Psoas muscle (tissue), 8 donors: ENCODE results near the gene ITGAD. TPM values are rescaled to one million over a fixed set of nuclear protein-coding genes. Genes with fewer than 3 reads are reported as not detected.
A peak's percentile ranks its signal among the peaks of the same experiment; 100 is the strongest.

Source experiments
- ATAC-seq, 4 donors: fragments of 200-7000 bp; cut with Tn5 transposase; one replicate each; pipeline ENCODE4 v1.9.1; 2020; ENCODE audit warnings: moderate library complexity in 3 of 4, mild to moderate bottlenecking in 2 of 4
- DNase-seq, 2 donors: peaks; one replicate each; pipeline ENCODE4 v3.0.0-alpha.2; 2020
- H3K27ac ChIP-seq: fragments of 200-600 bp; one replicate; pipeline ENCODE4 v1.8.0; 2022
- H3K27me3 ChIP-seq, 3 donors: fragments of 200-600 bp in 1 of 3; one replicate each; pipeline versions ENCODE4 v1.6.1 to v1.8.0; 2013 to 2022; ENCODE audit warnings: low read length in 2 of 3, mild to moderate bottlenecking in 2 of 3, moderate library complexity in 1 of 3; ENCODE audit not compliant: insufficient read depth in 3 of 3
- H3K36me3 ChIP-seq, 2 donors: fragments of 200-600 bp in 1 of 2; one replicate each; pipeline versions ENCODE4 v1.6.1 to v1.8.0; 2013 to 2022; ENCODE audit warnings: low read depth in 1 of 2, mild to moderate bottlenecking in 1 of 2, moderate library complexity in 1 of 2; ENCODE audit not compliant: insufficient read depth in 1 of 2
- H3K4me1 ChIP-seq: fragments of 200-600 bp; one replicate; pipeline ENCODE4 v1.8.0; 2022
- H3K4me3 ChIP-seq: fragments of 200-600 bp; one replicate; pipeline ENCODE4 v1.8.0; 2022; ENCODE audit warnings: mild to moderate bottlenecking
- H3K9me3 ChIP-seq: fragments of 200-600 bp; one replicate; pipeline ENCODE4 v1.8.0; 2022
- WGBS, 3 donors: extraction: QIAGEN DNeasy Blood & Tissue Kit; methylation state at CpG; one replicate each; pipeline versions ENCODE4 v1.1.6 to v1.1.7; 2013; 5-methylcytosine and 5-hydroxymethylcytosine counted together
- intact Hi-C, 2 donors: fragments of 100-400 bp; cut with DNase I; formaldehyde crosslinking; loops; one replicate each; pipeline versions ENCODE4 v1.11.0 to v1.14.2; 2022
- polyA plus RNA-seq, 3 donors: library from polyadenylated mRNA; stranded (reverse); fragments of 200-250 nt; gene quantifications; one replicate each; pipeline ENCODE4 v1.2.3, GENCODE V29; 2013
- total RNA-seq, 4 donors: library from RNA; stranded (reverse); fragmentation: NEBNext Ultra II Directional in 2 of 4; extraction: Animal tissue kit (Norgen Biotek cat#: 25700) in 2 of 4; gene quantifications; one replicate each; pipeline versions ENCODE4 v1.2.1 to v1.2.4, GENCODE V29; 2021 to 2023
- TF ChIP-seq, protein P1 (sequence below): fragments of 200-600 bp; IDR thresholded peaks from one replicate; pipeline ENCODE4 v1.8.0; 2022; ENCODE audit warnings: antibody characterized with exemption
- donor health status: healthy with polysubstance abuse.
- donor health status: DM: no; HTN: no; CAD: no; lungs with moderate emphysema.
- donor health status: Bipolar disorder and iron deficiency.
- donor health status: healthy.
- donor health status: DM: yes; HTN: yes; CAD: no.
- donor health status: DM: no; HTN: no; CAD: no.
- donor health status: DM: no; HTN: no; CAD: no.
- donor health status: DM: yes; HTN: yes; CAD: no.

ITGAD gene
- total and polyA plus RNA-seq, 7 donors, result 0.01 to 0.42 (median 0.06) TPM; not detected in 3

DNA sequence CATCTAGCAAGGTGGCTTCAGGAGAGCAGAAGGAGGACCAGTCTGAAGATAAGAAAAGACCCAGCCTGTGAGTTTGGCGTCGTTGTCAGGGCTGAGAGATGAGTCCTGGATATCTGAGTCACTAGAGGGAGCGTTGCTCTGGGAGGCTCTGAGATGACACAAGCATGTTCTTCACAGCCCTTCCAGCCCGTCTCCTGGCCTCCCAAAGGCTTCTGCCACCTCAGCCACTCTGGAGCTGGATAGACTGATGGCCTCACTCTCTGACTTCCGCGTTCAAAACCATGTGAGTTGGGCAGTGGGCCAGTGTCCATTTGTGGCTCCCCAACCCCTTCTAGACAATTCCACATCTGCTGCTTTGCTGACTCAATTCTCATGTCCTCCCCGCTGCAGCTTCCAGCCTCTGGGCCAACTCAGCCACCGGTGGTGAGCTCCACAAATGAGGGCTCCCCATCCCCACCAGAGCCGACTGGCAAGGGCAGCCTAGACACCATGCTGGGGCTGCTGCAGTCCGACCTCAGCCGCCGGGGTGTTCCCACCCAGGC lies 81.1 kb downstream of the ITGAD start:
- peaks cover 0 to 10% of the 10 kb centered on the region in 2 donors for H3K36me3 ChIP-seq
- intact Hi-C loops, result no loop called here
- H3K4me1 ChIP-seq, result peaks cover 7% of the 10 kb centered on the region
- DNase-seq, result peak in 1 of 2 donors; percentile 63
- H3K27me3 ChIP-seq, result peaks cover 0 to 39% (median 7%) of the 10 kb centered on the region in 3 donors
- H3K27ac ChIP-seq, result no peak overlapping the region
- TF ChIP-seq, protein P1, sequence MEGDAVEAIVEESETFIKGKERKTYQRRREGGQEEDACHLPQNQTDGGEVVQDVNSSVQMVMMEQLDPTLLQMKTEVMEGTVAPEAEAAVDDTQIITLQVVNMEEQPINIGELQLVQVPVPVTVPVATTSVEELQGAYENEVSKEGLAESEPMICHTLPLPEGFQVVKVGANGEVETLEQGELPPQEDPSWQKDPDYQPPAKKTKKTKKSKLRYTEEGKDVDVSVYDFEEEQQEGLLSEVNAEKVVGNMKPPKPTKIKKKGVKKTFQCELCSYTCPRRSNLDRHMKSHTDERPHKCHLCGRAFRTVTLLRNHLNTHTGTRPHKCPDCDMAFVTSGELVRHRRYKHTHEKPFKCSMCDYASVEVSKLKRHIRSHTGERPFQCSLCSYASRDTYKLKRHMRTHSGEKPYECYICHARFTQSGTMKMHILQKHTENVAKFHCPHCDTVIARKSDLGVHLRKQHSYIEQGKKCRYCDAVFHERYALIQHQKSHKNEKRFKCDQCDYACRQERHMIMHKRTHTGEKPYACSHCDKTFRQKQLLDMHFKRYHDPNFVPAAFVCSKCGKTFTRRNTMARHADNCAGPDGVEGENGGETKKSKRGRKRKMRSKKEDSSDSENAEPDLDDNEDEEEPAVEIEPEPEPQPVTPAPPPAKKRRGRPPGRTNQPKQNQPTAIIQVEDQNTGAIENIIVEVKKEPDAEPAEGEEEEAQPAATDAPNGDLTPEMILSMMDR, result no peak
- WGBS, 3 donors, result 76 to 80% (median 79%) methylated on average over 12 of the region's 12 CpGs
- no peaks in the 10 kb centered on the region for H3K9me3 ChIP-seq
- ATAC-seq, result no peak
- no peak overlapping the region for H3K4me3 ChIP-seq

DNA sequence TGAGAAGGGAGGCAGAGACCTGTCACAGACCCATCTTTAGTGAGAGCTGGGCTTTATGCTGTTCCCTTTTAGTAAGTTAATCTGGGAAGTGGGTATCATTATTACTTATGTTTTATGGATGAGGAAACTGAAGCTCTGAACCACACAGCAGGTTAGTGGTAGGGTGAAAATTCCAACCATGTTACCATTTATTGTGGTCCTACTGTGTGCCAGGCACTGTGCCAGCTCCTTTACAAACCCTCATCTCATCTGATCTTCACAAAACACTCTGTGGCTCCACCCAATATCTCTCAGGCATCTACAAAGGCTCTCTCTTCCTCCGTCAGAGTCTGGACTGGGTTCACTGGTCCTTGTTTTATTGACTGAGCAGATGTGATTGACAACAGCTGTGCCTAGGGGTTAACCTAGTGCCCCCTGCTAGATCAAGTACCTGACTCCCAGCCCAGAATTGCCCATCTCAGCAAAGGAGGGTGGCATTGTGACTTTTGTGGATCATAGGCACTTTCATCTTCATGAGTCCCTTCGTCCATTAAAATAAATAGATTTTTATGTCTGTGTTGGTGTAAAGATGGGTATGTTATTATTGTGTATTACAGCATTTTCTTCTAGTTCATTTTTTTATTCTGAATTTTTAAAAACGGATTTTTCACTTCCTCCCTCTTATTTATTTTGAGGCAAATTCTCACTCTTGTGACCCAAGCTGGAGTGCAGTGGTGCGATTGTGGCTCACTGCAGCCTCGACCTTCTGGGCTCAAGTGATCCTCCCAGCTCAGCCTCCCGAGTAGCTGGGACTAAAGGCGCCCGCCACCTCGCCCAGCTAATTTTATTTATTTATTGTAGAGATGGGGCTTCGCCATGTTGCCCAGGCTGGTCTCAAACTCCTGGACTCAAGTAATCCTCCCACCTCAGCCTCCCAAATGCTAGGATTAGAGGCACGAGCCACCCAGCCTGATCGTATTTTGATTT lies 81.9 kb downstream of the ITGAD start:
- DNase-seq, result no peak
- Histone ChIP-seq H3K36me3 (peaks cover 0 to 10% of the 10 kb centered on the region in 2 donors), H3K4me1 (peaks cover 7% of the 10 kb centered on the region), H3K9me3 (no peaks in the 10 kb centered on the region), H3K27ac (no peak overlapping the region), H3K27me3 (peaks cover 0 to 39% (median 7%) of the 10 kb centered on the region in 3 donors), H3K4me3 (no peak overlapping the region)
- WGBS, 3 donors, result 92 to 96% (median 92%) methylated on average over 12 of the region's 12 CpGs
- TF ChIP-seq, protein P1, result no peak
- no peak for ATAC-seq
- intact Hi-C loops, result no loop called here

DNA sequence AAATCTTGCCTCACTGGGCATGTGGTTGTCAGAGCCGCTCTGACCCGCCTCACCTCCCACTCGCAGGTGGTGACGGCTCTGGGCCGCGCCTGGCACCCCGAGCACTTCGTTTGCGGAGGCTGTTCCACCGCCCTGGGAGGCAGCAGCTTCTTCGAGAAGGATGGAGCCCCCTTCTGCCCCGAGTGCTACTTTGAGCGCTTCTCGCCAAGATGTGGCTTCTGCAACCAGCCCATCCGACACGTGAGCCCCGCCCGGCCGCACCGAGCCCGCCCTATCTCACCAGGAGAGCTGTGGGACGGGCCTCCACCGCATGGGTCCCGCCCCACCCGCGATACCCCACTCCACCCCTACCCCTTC lies 82.8 kb downstream of the ITGAD start:
- peaks cover 0 to 10% of the 10 kb centered on the region in 2 donors for H3K36me3 ChIP-seq
- 80 to 86% (median 82%) methylated on average over 26 of the region's 26 CpGs for WGBS, 3 donors
- intact Hi-C loops, result no loop called here
- DNase-seq (peak in 1 of 2 donors; percentile 51), ATAC-seq (no peak)
- H3K9me3 ChIP-seq, result no peaks in the 10 kb centered on the region
- H3K27ac ChIP-seq, result no peak overlapping the region
- peaks cover 7% of the 10 kb centered on the region for H3K4me1 ChIP-seq
- no peak overlapping the region for H3K4me3 ChIP-seq
- peaks cover 0 to 39% (median 7%) of the 10 kb centered on the region in 3 donors for H3K27me3 ChIP-seq
- TF ChIP-seq, protein P1, result no peak

Other genes with a start within 250 kb of the ITGAD start
- 1 to 10 TPM in 1 of 4 donors, under 1 TPM in 3; 0.47 to 1.1 (median 0.67) TPM for gene PRSS36, start 243.3 kb upstream of the ITGAD start, total RNA-seq
- gene PRSS36, start 243.3 kb upstream of the ITGAD start, polyA plus RNA-seq, result 1 to 10 TPM in 2 of 3 donors, under 1 TPM in 1; 0.24 to 1.7 (median 1.3) TPM
- gene FUS, start 213.2 kb upstream of the ITGAD start, total RNA-seq, result 100 to 1,000 TPM; 133 to 246 (median 160) TPM
- 100 to 1,000 TPM; 117 to 185 (median 159) TPM for gene FUS, start 213.2 kb upstream of the ITGAD start, polyA plus RNA-seq
- gene PYCARD, start 190.6 kb upstream of the ITGAD start, total RNA-seq, result 1 to 10 TPM; 2.6 to 3.2 (median 3.0) TPM
- 1 to 10 TPM; 2.1 to 4.9 (median 3.4) TPM for gene PYCARD, start 190.6 kb upstream of the ITGAD start, polyA plus RNA-seq
- 100 to 1,000 TPM; 155 to 236 (median 229) TPM for gene TRIM72, start 179.2 kb upstream of the ITGAD start, total RNA-seq
- 100 to 1,000 TPM in 1 of 3 donors, 10 to 100 TPM in 2; 62.9 to 132 (median 64.8) TPM for gene TRIM72, start 179.2 kb upstream of the ITGAD start, polyA plus RNA-seq
- not detected for gene PYDC1, start 176.2 kb upstream of the ITGAD start, total RNA-seq
- gene PYDC1, start 176.2 kb upstream of the ITGAD start, polyA plus RNA-seq, result not detected
- 1 to 10 TPM; 3.2 to 5.9 (median 3.9) TPM for gene ITGAM, start 133.4 kb upstream of the ITGAD start, total RNA-seq
- gene ITGAM, start 133.4 kb upstream of the ITGAD start, polyA plus RNA-seq, result 1 to 10 TPM in 2 of 3 donors, under 1 TPM in 1; 0.52 to 2.5 (median 1.4) TPM
- gene ITGAX, start 38.2 kb upstream of the ITGAD start, total RNA-seq, result 1 to 10 TPM; 1.7 to 2.6 (median 2.1) TPM
- under 1 TPM; 0.34 to 0.70 (median 0.39) TPM for gene ITGAX, start 38.2 kb upstream of the ITGAD start, polyA plus RNA-seq
- gene COX6A2, start 35.0 kb downstream of the ITGAD start, total RNA-seq, result 1,000 to 10,000 TPM; 1,027 to 1,232 (median 1,156) TPM
- 1,000 to 10,000 TPM; 1,633 to 3,792 (median 3,386) TPM for gene COX6A2, start 35.0 kb downstream of the ITGAD start, polyA plus RNA-seq
- 1 to 10 TPM in 1 of 4 donors, under 1 TPM in 3; 0.32 to 1.8 (median 0.93) TPM for gene ZNF843, start 49.5 kb downstream of the ITGAD start, total RNA-seq
- gene ZNF843, start 49.5 kb downstream of the ITGAD start, polyA plus RNA-seq, result 1 to 10 TPM in 1 of 3 donors, under 1 TPM in 2; 0.17 to 1.5 (median 0.30) TPM
- gene ARMC5, start 66.2 kb downstream of the ITGAD start, total RNA-seq, result 10 to 100 TPM; 10.1 to 18.7 (median 13.1) TPM
- 10 to 100 TPM in 1 of 3 donors, 1 to 10 TPM in 2; 6.5 to 11.7 (median 8.5) TPM for gene ARMC5, start 66.2 kb downstream of the ITGAD start, polyA plus RNA-seq
- 10 to 100 TPM in 1 of 4 donors, 1 to 10 TPM in 3; 8.3 to 11.5 (median 8.7) TPM for gene TGFB1I1, start 78.8 kb downstream of the ITGAD start, total RNA-seq
- gene TGFB1I1, start 78.8 kb downstream of the ITGAD start, polyA plus RNA-seq, result 1 to 10 TPM; 4.5 to 7.0 (median 5.0) TPM
- not detected for gene SLC5A2, start 89.8 kb downstream of the ITGAD start, total RNA-seq
- gene SLC5A2, start 89.8 kb downstream of the ITGAD start, polyA plus RNA-seq, result under 1 TPM; 0.08 to 0.35 (median 0.26) TPM
- gene RUSF1, start 115.1 kb downstream of the ITGAD start, total RNA-seq, result 10 to 100 TPM in 3 of 4 donors, 1 to 10 TPM in 1; 6.9 to 16.2 (median 11.9) TPM
- gene RUSF1, start 115.1 kb downstream of the ITGAD start, polyA plus RNA-seq, result 10 to 100 TPM in 1 of 3 donors, 1 to 10 TPM in 2; 8.1 to 12.0 (median 9.9) TPM
- 1 to 10 TPM in 1 of 4 donors, not detected in 3; 3.5 TPM for gene AHSP, start 134.6 kb downstream of the ITGAD start, total RNA-seq
- not detected for gene AHSP, start 134.6 kb downstream of the ITGAD start, polyA plus RNA-seq